ENCODE results near the gene INPP4B.

Gene INPP4B

GRCh38 chr4:142341268-142341667 lies 504.8 kb downstream of the INPP4B start:
- DNase-seq (ENCODE audit: low spot score) = no peak

DNA sequence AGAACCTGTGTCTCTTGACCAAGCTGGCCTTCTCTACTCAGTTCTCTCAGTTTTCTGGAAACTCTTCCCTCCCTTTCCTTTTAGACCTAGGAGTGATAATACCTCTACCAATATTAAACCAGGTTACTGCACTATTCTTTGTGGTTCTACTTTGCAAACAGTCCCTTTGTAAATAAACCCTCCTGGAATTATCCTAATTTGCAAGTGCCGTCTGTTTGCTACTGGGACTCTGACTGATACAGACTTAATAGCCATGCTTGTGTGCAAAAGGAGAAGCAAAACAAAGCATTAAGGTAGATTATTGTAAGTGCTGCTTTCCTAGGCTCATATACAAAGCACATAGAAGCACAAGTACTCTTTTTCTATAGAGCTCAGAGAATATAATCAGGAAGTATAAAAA lies 507.0 kb downstream of the INPP4B start:
- DNase-seq (ENCODE audit: low spot score) = no peak

DNA sequence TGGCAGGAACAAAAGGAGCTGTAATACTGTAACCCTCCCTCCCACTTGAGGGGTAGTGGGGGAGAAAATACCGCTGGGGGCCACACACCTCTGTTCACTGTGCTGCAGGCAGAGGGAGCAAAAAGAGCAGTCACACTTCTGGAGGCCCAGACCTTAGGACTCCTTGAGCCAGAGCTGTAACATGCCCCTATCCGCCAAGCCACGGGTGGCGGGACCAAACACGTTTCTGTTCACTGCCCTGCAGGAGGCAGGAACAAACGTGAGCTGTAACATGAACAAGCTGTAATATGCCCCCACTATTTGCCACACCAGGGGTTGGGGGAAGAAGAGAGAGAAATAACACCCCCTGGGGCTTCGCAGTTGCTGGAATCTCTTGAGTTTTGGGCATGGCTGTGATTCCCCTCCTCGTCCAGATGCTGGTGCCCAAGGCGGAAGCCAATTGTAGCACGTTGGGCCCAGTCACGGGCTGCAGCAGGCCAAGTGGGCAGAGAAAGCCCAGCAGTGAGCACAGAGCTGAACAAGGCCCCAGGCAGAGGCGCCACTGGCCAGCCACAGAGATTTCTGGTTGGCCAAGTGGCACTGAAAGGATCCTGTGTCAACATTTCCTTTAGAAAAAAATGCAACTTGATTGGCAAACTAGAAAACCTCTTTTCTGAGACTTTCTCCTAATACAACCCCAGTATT lies 509.7 kb downstream of the INPP4B start:
- no peak for DNase-seq (ENCODE audit: low spot score)

DNA sequence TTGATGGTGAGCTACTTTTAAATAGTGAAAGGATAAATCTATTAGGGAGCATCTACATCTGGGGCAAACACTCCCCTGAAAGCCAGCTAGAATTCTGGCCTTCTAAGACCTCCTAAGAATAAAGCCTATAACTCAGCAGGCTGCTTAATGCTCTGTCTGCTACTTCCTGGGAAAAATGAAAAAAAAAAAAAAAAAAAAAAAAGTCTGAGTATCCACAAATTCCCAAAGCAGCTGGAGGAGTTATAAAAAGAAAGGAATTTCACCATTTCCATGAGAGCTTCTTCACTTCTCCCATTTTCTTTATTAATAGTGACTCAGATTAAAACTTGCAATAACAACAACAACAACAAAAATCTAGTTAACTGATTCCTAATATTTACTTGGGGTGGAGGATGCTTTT lies 511.2 kb downstream of the INPP4B start:
- DNase-seq (ENCODE audit: low spot score) = no peak

DNA sequence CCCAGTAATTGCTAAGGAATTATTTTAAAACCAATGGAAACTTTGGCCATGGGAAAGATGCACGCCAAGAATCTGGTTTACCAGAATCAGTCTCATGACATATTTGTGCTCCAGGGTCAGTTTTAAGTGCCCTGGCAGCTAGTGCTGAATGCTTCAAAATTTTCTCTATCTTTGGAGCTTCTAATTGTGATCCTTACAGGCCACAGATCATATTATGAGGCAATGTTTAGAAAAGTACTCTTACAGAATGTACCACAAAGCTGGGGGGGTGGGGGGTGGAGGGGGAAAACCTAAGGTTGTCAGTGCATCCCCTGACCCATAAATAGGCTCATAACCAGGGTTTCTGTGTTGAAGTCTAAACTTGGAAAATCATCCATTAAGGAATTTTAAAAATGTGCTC lies 514.5 kb downstream of the INPP4B start:
- no peak for DNase-seq (ENCODE audit: low spot score)

- DNase-seq (ENCODE audit: low spot score) = no peak
Measured at GRCh38 chr4:142331132-142331531, 515.0 kb downstream of the INPP4B start.

DNA sequence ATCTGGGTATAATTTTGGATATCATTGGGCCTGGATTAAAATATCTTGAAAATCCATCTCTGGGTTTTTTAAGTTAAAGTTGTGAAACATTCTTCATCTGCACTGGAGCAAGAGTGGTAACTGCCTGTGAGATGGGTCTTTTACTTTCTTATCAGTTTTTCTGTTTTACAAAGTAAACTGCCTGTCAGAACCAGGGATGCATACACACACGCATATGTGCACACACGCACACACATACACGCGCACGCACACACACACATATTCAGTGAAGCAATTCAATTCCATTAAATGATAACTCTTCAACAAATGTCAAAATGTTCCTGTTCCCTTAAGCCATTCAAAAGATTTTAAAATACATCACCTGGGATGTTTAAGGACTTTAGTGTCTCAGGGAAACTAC lies 515.8 kb downstream of the INPP4B start:
- DNase-seq (ENCODE audit: low spot score) = no peak

- DNase-seq (ENCODE audit: low spot score) = no peak
Measured at GRCh38 chr4:142329313-142329712, 516.8 kb downstream of the INPP4B start.

DNA sequence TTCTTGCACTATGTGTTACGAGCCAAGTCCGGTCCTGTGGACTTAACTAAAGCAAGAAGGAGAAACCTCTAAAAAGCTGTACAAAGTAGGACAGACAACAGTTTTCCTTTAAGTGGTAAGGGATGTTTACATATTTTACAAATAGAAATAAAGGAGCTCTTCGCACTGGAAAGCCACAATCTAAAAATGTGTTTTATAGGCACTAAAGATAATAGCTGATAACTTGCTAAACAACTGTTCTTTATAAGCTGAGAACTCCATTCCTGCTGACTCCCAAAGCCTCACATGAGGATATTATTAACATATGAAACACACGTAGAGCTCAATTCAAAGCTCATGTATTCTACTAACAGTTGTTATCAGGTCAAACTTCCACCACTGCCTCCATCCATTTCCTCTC lies 519.9 kb downstream of the INPP4B start:
- DNase-seq (ENCODE audit: low spot score) = no peak

- no peak for DNase-seq (ENCODE audit: low spot score)
Measured at GRCh38 chr4:142324572-142324971, 521.5 kb downstream of the INPP4B start.

- DNase-seq (ENCODE audit: low spot score) = no peak
Measured at GRCh38 chr4:142322996-142323395, 523.1 kb downstream of the INPP4B start.

DNA sequence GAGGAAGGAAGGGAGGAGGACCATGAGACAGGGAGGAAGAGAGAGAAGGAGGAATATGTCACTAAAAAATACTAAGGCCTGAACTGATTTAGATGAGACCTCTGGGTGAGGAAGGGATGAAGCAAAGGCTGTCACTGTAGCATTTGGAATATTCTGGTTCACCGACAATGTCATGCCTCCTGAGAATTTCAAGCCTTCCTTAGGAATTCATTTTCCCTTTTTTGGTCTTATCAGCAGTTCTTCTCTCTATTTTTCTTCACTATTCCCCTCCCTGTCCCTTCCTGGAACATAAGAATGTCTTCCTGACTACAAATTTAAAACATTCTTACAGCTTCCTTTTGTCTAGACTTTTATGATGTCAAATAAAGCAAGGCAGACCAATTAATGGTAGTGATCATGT lies 527.8 kb downstream of the INPP4B start:
- no peak for DNase-seq (ENCODE audit: low spot score)

DNA sequence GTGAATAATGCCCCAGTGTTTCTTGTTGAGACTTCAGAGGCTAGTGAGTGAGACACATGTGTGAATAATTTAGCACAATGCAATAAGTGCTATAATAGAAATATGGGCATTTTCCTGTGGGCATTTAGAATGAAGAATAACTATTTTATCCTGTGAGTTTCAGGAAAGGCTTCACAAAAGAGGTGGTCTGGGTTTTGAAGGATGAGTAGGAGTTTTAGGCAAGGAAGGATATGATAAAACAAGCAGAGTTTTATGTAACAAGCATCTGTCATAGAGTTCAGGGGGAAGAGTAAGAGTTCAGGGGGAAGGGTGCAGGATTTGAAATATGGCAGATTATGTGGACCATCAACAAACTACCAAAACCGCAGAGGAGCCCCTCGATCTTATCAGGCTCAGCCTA lies 529.2 kb downstream of the INPP4B start:
- DNase-seq (ENCODE audit: low spot score) = no peak

- DNase-seq (ENCODE audit: low spot score) = no peak
Measured at GRCh38 chr4:142316025-142316424, 530.1 kb downstream of the INPP4B start.

GRCh38 chr4:142314686-142315085 lies 531.4 kb downstream of the INPP4B start:
- no peak for DNase-seq (ENCODE audit: low spot score)

- no peak for DNase-seq (ENCODE audit: low spot score)
Measured at GRCh38 chr4:142314247-142314646, 531.9 kb downstream of the INPP4B start.

DNA sequence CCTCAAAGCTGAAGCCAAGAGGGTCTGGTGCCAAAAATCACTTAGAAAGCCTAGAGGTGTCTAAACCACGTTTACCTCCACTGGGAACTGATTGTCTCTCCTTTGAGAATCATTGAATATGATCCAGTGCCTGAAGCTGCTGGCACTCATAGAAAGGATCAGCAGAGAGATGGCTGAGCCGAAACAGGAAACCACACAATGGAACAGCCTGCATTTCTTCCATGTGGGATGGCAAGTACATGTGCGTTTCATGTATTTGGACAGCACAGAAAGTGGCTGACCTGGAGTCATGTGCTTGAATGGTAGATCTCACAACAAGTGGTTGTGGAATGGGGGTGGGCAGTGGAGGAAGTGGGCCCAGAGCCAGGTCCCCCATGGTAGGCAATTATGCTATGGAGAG lies 533.7 kb downstream of the INPP4B start:
- no peak for DNase-seq (ENCODE audit: low spot score)

DNA sequence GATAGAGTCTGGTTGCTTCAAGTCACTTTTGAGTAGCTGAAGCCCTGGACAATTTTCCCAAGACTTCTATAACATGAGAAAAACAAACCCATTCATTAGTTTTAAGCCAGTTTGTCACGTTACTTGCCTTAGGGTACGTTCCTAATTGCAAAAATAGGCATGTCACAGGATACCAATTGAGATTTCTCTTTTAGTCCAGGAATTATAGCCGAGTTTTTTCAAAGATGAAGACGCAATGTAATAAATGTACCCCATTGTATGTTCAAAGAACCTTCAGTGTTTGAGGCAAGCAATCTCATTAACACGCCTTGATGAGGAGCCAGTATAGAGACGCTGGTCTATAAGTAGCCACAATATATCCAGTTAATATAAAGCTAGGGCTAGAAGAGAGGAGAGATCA lies 534.2 kb downstream of the INPP4B start:
- no peak for DNase-seq (ENCODE audit: low spot score)

DNA sequence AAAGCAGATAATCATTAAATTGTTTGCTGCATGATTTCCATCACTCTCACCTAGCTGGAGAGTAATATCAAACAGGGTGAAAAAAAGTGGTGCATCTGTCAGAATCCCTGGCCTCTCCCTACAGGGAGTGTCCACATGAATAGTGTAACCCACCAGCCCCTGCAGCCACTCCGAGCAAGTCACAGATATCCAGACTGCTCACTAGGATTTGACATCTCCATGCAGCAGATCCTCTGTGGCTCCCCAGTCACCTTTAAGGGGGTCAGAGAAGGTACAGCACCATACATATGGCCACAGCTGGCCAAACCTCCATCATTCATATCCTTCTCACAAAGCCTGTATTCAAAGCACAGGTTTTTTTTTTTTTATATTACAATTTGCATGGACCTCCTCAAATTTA lies 536.3 kb downstream of the INPP4B start:
- DNase-seq (ENCODE audit: low spot score) = no peak

DNA sequence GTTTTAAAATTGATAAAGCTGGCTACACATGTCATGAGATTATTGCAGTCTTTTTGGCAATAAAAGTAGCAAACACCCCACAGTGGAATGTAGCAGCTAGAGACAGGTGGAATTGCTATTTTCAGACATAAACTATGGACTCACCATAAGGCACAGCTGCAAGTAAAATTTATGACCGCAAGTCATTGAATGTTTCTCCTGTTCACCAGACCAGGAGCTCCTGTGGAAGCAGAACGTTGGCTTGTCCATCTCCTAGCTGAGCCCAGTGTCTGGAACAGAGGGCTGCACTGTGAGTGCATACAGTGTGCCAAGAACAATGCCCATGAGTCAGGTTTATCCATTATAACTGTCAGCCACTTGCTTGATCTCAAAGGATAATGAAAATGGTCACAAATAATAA lies 538.2 kb downstream of the INPP4B start:
- DNase-seq (ENCODE audit: low spot score) = no peak

- DNase-seq (ENCODE audit: low spot score) = no peak
Measured at GRCh38 chr4:142297313-142297712, 548.8 kb downstream of the INPP4B start.

- no peak for DNase-seq (ENCODE audit: low spot score)
Measured at GRCh38 chr4:142293536-142293935, 552.6 kb downstream of the INPP4B start.

GRCh38 chr4:142292231-142292630 lies 553.9 kb downstream of the INPP4B start:
- no peak for DNase-seq (ENCODE audit: low spot score)

- DNase-seq (ENCODE audit: low spot score) = no peak
Measured at GRCh38 chr4:142291299-142292050, 554.6 kb downstream of the INPP4B start.
